GM23248 (cell line): Measurements from ENCODE around the gene ATP6V0C.

Experiments
- EZH2 ChIP-seq: fragments of 200-600 bp; sonication (generic); IDR thresholded peaks from 2 replicates; pipeline ENCODE4 v1.6.1; 2018; ENCODE audit warnings: antibody characterized with exemption, mild to moderate bottlenecking; ENCODE audit not compliant: insufficient read depth, poor library complexity, severe bottlenecking
- EZH2phosphoT487 ChIP-seq: fragments of 200-600 bp; sonication (generic); IDR thresholded peaks from 2 replicates; pipeline ENCODE4 v1.6.1; 2018; ENCODE audit warnings: antibody characterized with exemption, moderate library complexity, mild to moderate bottlenecking, low read depth; ENCODE audit not compliant: insufficient read depth

DNA sequence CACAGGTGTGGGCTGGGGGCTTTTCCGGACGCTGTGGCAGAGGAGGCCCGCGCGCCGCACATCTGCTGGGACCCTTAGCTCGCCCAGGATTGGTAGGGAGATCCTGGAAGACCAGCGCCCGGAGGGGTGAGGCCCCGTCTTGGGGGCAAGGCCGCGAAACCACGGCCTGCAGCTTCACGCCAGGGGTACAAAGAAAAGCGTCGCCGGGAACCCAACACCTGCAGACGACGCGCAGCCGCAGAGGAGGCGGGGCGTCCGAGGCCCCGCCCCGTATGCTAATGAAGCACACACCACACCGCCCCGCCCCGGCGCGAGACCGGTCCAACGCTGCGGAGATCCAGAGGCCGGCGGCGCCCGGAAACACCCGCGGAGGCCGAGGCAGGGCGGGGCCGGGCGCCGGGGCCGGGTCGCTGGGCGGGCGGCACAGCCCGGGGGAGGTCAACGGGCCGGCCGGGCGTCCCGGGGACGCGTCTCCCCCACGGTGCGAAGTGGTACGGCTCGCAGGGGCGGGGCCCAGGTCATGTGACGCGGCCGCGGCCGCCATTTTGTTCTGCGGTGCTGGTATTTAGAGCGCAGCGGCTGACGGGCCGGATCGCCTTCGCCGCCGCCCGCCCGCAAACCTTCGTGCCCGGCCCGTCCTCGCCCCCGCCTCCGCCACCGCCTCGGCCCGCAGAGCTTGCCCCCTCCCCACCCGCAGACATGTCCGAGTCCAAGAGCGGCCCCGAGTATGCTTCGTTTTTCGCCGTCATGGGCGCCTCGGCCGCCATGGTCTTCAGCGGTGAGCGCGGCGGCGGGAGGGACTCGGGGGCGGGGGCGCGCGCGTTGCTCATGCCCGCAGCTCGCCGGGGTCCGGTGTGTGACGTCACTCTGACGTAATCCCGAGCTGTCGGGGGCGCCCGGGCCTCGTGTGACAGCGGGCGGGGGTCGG lies at the start of gene ATP6V0C:
- TF ChIP-seq EZH2 (no peak), EZH2phosphoT487 (no peak)
